Neutrophil (primary cell): ENCODE measurements around the gene UGT3A2.
A peak's percentile ranks its signal among the peaks of the same experiment; 100 is the strongest.

Experiments used
- H3K27ac ChIP-seq: fragments of 200-600 bp; sonication (generic); 2 replicates; pipeline ENCODE4 v1.5.1; 2016; ENCODE audit warnings: mild to moderate bottlenecking, moderate library complexity
- H3K27me3 ChIP-seq: fragments of 200-600 bp; sonication (generic); 2 replicates; pipeline ENCODE4 v1.6.0; 2016; ENCODE audit warnings: mild to moderate bottlenecking
- H3K36me3 ChIP-seq: fragments of 200-600 bp; sonication (generic); 2 replicates; pipeline ENCODE4 v1.5.1; 2017
- H3K4me1 ChIP-seq, 2 experiments: fragments of 200-600 bp in 1 of 2; sonication (generic) in 1 of 2; 1 replicate in 1 of 2; 2 replicates in 1 of 2; pipeline versions ENCODE4 v1.5.1 to v1.6.1; 2013 to 2016; ENCODE audit warnings: low read depth in 1 of 2, low read length in 1 of 2, mild to moderate bottlenecking in 1 of 2, moderate library complexity in 1 of 2; ENCODE audit not compliant: control insufficient read depth in 1 of 2, insufficient read depth in 1 of 2
- H3K4me3 ChIP-seq, 2 experiments: fragments of 200-600 bp in 1 of 2; sonication (generic) in 1 of 2; 1 replicate in 1 of 2; 2 replicates in 1 of 2; pipeline ENCODE4 v1.5.1; 2013 to 2016; ENCODE audit warnings: low read depth in 1 of 2, low read length in 1 of 2, mild to moderate bottlenecking in 1 of 2, moderate library complexity in 1 of 2
- H3K9me3 ChIP-seq: fragments of 200-600 bp; sonication (generic); 2 replicates; pipeline ENCODE4 v1.5.1; 2016
- CTCF ChIP-seq: fragments of 200-600 bp; sonication (generic); IDR thresholded peaks from 2 replicates; pipeline ENCODE4 v1.5.1; 2016; ENCODE audit warnings: antibody characterized with exemption

The UGT3A2 gene

GRCh38 chr5:36066540-36067210, at the start of gene UGT3A2:
Gene UGT3A2, minus strand, starts transcription at chr5:36066882. Its CDS starts 93 bp downstream, at chr5:36066789.
- Histone ChIP-seq H3K36me3 (no peaks in the 10 kb centered on the region), H3K27ac (no peak within 1 kb of the TSS), H3K4me3 (peak within 1 kb of the TSS; percentile 15 to 33), H3K4me1 (peaks cover 25 to 31% of the 10 kb centered on the region in 2 experiments), H3K9me3 (no peaks in the 10 kb centered on the region), H3K27me3 (no peaks in the 10 kb centered on the region)
- no peak for TF ChIP-seq CTCF

- peaks cover 71% of the 10 kb centered on the region for H3K36me3 ChIP-seq
These were observed 44.6 kb upstream of the UGT3A2 start for GRCh38 chr5:36111238-36111637.

GRCh38 chr5:36108758-36109460, 42.2 kb upstream of the UGT3A2 start:
- Histone ChIP-seq H3K27ac (no peak overlapping the region), H3K4me1 (peaks cover 0 to 6% of the 10 kb centered on the region in 2 experiments), H3K36me3 (peaks cover 73% of the 10 kb centered on the region), H3K4me3 (no peak overlapping the region), H3K27me3 (no peaks in the 10 kb centered on the region), H3K9me3 (no peaks in the 10 kb centered on the region)
- TF ChIP-seq CTCF, result no peak

More at GRCh38 chr5:36111238-36111637, 44.6 kb upstream of the UGT3A2 start:
- Histone ChIP-seq H3K4me3 (no peak overlapping the region), H3K9me3 (no peaks in the 10 kb centered on the region), H3K27me3 (no peaks in the 10 kb centered on the region), H3K27ac (no peak overlapping the region), H3K4me1 (peaks cover 0 to 6% of the 10 kb centered on the region in 2 experiments)
- TF ChIP-seq CTCF, result no peak

GRCh38 chr5:36105819-36106218, 39.1 kb upstream of the UGT3A2 start:
- no peaks in the 10 kb centered on the region for H3K27me3 ChIP-seq
- no peak overlapping the region for H3K4me3 ChIP-seq
- peaks cover 58% of the 10 kb centered on the region for H3K36me3 ChIP-seq
- H3K4me1 ChIP-seq, result peaks cover 0 to 6% of the 10 kb centered on the region in 2 experiments
- no peak overlapping the region for H3K27ac ChIP-seq
- no peaks in the 10 kb centered on the region for H3K9me3 ChIP-seq
- TF ChIP-seq CTCF, result no peak

GRCh38 chr5:36099748-36100147, 33.1 kb upstream of the UGT3A2 start:
- Histone ChIP-seq H3K4me1 (no peaks in the 10 kb centered on the region), H3K36me3 (peaks cover 20% of the 10 kb centered on the region), H3K27me3 (no peaks in the 10 kb centered on the region), H3K4me3 (no peak overlapping the region), H3K27ac (no peak overlapping the region), H3K9me3 (no peaks in the 10 kb centered on the region)
- TF ChIP-seq CTCF, result no peak
